ENCODE measurements around the gene DOCK2. TPM values are rescaled to one million over a fixed set of nuclear protein-coding genes. Genes with fewer than 3 reads are reported as not detected.

The DOCK2 gene
- 5.7 and 15.6 TPM in 2 replicates for total RNA-seq

GRCh38 chr5:169637085-169637548 lies at the start of gene DOCK2:
Gene DOCK2 (plus strand): TSS chr5:169637275. CDS start chr5:169637327, 52 bp downstream.

GRCh38 chr5:169980418-169981053 lies 343.5 kb downstream of the DOCK2 start, which contains the start of gene INSYN2B:
Gene INSYN2B (minus strand): TSS chr5:169980495. CDS start chr5:169883898, 96,597 bp downstream.

GRCh38 chr5:170105642-170106611 lies 468.9 kb downstream of the DOCK2 start, which contains the start of gene FOXI1:
Gene FOXI1 (plus strand): TSS chr5:170105897. CDS start chr5:170105958, 61 bp downstream.

Other genes with a start within 250 kb of the DOCK2 start
- gene SPDL1, start 53.5 kb upstream of the DOCK2 start, total RNA-seq: 13.3 and 17.2 TPM in 2 replicates